OCI-LY1 (cell line): ENCODE data around the gene TAS1R2.

Experiments
- H2AFZ ChIP-seq: fragments of 200-600 bp; sonication (generic), shearing (Covaris generic); 2 replicates; pipeline ENCODE4 v1.6.0; 2014; ENCODE audit warnings: antibody characterized with exemption, mild to moderate bottlenecking, low read length
- H3F3A ChIP-seq: fragments of 200-600 bp; sonication (generic), shearing (Covaris generic); 2 replicates; pipeline ENCODE4 v1.6.0; 2014; ENCODE audit warnings: mild to moderate bottlenecking, antibody characterized with exemption, low read length, moderate library complexity; ENCODE audit not compliant: insufficient read depth
- H3K27ac ChIP-seq: fragments of 200-600 bp; sonication (generic); 2 replicates; pipeline ENCODE4 v1.5.1; 2014; ENCODE audit warnings: low read length, mixed run types, mild to moderate bottlenecking, low read depth; ENCODE audit not compliant: poor library complexity, severe bottlenecking
- H3K27me3 ChIP-seq: fragments of 200-600 bp; sonication (generic); 2 replicates; pipeline ENCODE4 v1.6.0; 2014; ENCODE audit warnings: antibody characterized with exemption, mild to moderate bottlenecking, low read length, moderate library complexity; ENCODE audit not compliant: insufficient read depth
- H3K36me3 ChIP-seq: fragments of 200-600 bp; sonication (generic); 2 replicates; pipeline ENCODE4 v1.6.1; 2014; ENCODE audit warnings: mild to moderate bottlenecking, antibody characterized with exemption, low read length, moderate library complexity, mixed read lengths; ENCODE audit not compliant: insufficient read depth
- H3K4me1 ChIP-seq: fragments of 200-600 bp; sonication (generic); 2 replicates; pipeline ENCODE4 v1.5.1; 2014; ENCODE audit warnings: mild to moderate bottlenecking, low read length, moderate library complexity; ENCODE audit not compliant: insufficient read depth, severe bottlenecking
- H3K4me2 ChIP-seq: fragments of 200-600 bp; sonication (generic), shearing (Covaris generic); 2 replicates; pipeline ENCODE4 v1.6.1; 2014; ENCODE audit warnings: low read length
- H3K4me3 ChIP-seq: fragments of 200-600 bp; sonication (generic); 2 replicates; pipeline ENCODE4 v1.5.1; 2014; ENCODE audit warnings: low read length, low read depth, mild to moderate bottlenecking, mixed read lengths; ENCODE audit not compliant: poor library complexity, severe bottlenecking
- H3K79me2 ChIP-seq: fragments of 200-600 bp; shearing (Covaris generic); 2 replicates; pipeline ENCODE4 v1.6.1; 2016; ENCODE audit warnings: mixed run types, low read length, mixed read lengths; ENCODE audit not compliant: insufficient read depth
- H3K9ac ChIP-seq: fragments of 200-600 bp; sonication (generic), shearing (Covaris generic); 2 replicates; pipeline ENCODE4 v1.6.1; 2014; ENCODE audit warnings: mild to moderate bottlenecking, low read length, mixed read lengths
- H3K9me2 ChIP-seq: fragments of 200-600 bp; sonication (generic), shearing (Covaris generic); 2 replicates; pipeline ENCODE4 v1.6.1; 2014; ENCODE audit warnings: low read depth, mild to moderate bottlenecking, low read length, mixed read lengths
- H3K9me3 ChIP-seq: fragments of 200-600 bp; shearing (Covaris generic); 2 replicates; pipeline ENCODE4 v1.6.1; 2014; ENCODE audit warnings: low read length, mixed read lengths
- H4K20me1 ChIP-seq: fragments of 200-600 bp; sonication (generic), shearing (Covaris generic); 2 replicates; pipeline ENCODE4 v1.6.0; 2016; ENCODE audit warnings: mild to moderate bottlenecking, low read length; ENCODE audit not compliant: insufficient read depth
- EZH2 ChIP-seq: fragments of 200-600 bp; sonication (generic), shearing (Covaris generic); IDR thresholded peaks from 2 replicates; pipeline ENCODE4 v1.8.0; 2017; ENCODE audit warnings: borderline replicate concordance, mixed run types, mild to moderate bottlenecking, antibody characterized with exemption, low read length, moderate library complexity, mixed read lengths
- TF ChIP-seq, protein P1 (sequence below): fragments of 200-600 bp; sonication (generic), shearing (Covaris generic); IDR thresholded peaks from 2 replicates; pipeline ENCODE4 v1.5.1; 2017; ENCODE audit warnings: mild to moderate bottlenecking, antibody characterized with exemption, low read length, moderate library complexity, mixed read lengths

The TAS1R2 gene

DNA sequence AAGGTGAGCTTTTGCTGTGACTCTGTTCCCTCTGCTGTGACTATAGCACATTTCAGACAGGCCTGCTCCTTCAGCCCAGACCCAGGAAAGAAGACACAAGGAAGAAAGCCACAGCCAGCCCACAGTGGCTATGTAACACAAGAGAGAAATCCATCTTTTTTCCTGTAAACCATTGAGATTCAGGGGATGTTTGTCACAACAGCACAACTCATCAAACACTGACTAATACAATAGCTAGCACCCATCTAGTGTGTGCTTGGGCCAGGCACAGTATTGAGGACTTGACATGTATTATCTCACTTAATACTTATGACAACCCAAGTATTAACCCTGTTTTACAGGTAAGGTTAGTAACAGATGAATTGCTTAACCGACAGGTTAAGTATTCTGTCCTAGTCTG, 29.8 kb downstream of the TAS1R2 start:
- no peaks in the 10 kb centered on the region for H3K9me2 ChIP-seq
- H3K36me3 ChIP-seq, result no peaks in the 10 kb centered on the region
- no peaks in the 10 kb centered on the region for H3F3A ChIP-seq
- TF ChIP-seq EZH2, result no peak
- TF ChIP-seq, protein P1, sequence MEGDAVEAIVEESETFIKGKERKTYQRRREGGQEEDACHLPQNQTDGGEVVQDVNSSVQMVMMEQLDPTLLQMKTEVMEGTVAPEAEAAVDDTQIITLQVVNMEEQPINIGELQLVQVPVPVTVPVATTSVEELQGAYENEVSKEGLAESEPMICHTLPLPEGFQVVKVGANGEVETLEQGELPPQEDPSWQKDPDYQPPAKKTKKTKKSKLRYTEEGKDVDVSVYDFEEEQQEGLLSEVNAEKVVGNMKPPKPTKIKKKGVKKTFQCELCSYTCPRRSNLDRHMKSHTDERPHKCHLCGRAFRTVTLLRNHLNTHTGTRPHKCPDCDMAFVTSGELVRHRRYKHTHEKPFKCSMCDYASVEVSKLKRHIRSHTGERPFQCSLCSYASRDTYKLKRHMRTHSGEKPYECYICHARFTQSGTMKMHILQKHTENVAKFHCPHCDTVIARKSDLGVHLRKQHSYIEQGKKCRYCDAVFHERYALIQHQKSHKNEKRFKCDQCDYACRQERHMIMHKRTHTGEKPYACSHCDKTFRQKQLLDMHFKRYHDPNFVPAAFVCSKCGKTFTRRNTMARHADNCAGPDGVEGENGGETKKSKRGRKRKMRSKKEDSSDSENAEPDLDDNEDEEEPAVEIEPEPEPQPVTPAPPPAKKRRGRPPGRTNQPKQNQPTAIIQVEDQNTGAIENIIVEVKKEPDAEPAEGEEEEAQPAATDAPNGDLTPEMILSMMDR, result no peak
- no peaks in the 10 kb centered on the region; the same call in 1 of the 2 replicates for H3K27me3 ChIP-seq
- no peaks in the 10 kb centered on the region for H3K4me1 ChIP-seq
- H3K27ac ChIP-seq, result no peak overlapping the region
- no peaks in the 10 kb centered on the region for H4K20me1 ChIP-seq
- no peak overlapping the region for H2AFZ ChIP-seq
- no peaks in the 10 kb centered on the region for H3K79me2 ChIP-seq
- no peaks in the 10 kb centered on the region for H3K9me3 ChIP-seq
- no peak overlapping the region for H3K4me2 ChIP-seq
- no peak overlapping the region for H3K4me3 ChIP-seq
- no peak overlapping the region for H3K9ac ChIP-seq

DNA sequence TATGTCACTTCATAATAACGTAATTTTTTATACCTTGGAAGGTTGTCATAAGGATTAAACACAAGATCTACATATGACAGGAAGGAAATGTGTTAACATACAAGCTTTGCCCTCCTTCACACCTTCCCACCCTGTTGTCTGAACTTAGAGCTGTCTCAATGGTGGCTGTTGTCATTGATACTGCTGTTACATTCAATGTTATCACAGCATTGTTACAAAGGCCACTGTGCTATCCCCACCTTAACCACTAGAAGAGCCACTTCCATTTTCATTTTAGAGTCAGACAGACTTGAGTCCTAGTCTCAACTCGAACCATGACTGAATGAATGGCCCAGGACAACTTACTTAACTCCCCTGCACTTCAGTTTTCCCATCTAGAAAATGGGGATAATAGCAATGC, 31.2 kb downstream of the TAS1R2 start:
- Histone ChIP-seq H3K9me3 (no peaks in the 10 kb centered on the region), H4K20me1 (no peaks in the 10 kb centered on the region), H3K27me3 (no peaks in the 10 kb centered on the region; the same call in 1 of the 2 replicates), H3K36me3 (no peaks in the 10 kb centered on the region), H2AFZ (no peak overlapping the region), H3K79me2 (no peaks in the 10 kb centered on the region), H3F3A (no peaks in the 10 kb centered on the region), H3K27ac (no peak overlapping the region), H3K4me2 (no peak overlapping the region), H3K4me1 (no peaks in the 10 kb centered on the region), H3K9me2 (no peaks in the 10 kb centered on the region), H3K9ac (no peak overlapping the region), H3K4me3 (no peak overlapping the region)
- no peak for TF ChIP-seq EZH2
- TF ChIP-seq, protein P1, result no peak

DNA sequence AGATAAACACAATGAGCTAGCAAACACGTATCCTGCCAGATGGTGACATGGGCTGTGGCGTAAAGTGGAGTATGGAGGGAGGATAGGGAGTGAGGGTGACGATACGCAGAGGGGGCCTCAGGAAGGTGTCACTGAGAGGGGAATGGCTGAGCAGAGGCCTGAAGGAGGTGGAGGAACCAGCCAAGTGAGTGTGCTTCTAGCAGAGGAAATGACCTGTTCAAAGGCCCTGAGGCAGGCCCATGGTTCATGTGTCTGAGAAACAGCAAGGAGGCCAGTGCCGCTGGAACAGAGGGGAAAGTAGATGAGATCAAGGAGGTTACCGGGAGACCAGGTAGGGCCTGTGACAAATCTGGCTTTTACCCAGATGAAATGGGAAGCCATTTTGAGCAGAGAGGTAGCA, 36.0 kb downstream of the TAS1R2 start:
- Histone ChIP-seq H3K27ac (no peak overlapping the region), H3F3A (no peaks in the 10 kb centered on the region), H3K4me1 (no peaks in the 10 kb centered on the region), H3K4me3 (no peak overlapping the region), H4K20me1 (no peaks in the 10 kb centered on the region), H2AFZ (no peak overlapping the region), H3K36me3 (no peaks in the 10 kb centered on the region), H3K9me3 (no peaks in the 10 kb centered on the region), H3K4me2 (no peak overlapping the region), H3K9me2 (no peaks in the 10 kb centered on the region), H3K27me3 (no peaks in the 10 kb centered on the region), H3K79me2 (no peaks in the 10 kb centered on the region), H3K9ac (no peak overlapping the region)
- no peak for TF ChIP-seq EZH2
- TF ChIP-seq, protein P1, result no peak
